Stimulated activated naive CD4-positive, alpha-beta T cell (primary cell): ENCODE data around the gene MIA2.
A peak's percentile ranks its signal among the peaks of the same experiment; 100 is the strongest.
"Not testable (repeated sequence)": the region's sequence is repeated elsewhere in the genome, so short reads cannot be mapped to it uniquely, and the experiment has no call there.

ENCODE experiments used
- DNase-seq, 6 experiments: peaks; one replicate each; lab custom pipeline; 2025; lab: John Stamatoyannopoulos, UW

MIA2 gene

DNA sequence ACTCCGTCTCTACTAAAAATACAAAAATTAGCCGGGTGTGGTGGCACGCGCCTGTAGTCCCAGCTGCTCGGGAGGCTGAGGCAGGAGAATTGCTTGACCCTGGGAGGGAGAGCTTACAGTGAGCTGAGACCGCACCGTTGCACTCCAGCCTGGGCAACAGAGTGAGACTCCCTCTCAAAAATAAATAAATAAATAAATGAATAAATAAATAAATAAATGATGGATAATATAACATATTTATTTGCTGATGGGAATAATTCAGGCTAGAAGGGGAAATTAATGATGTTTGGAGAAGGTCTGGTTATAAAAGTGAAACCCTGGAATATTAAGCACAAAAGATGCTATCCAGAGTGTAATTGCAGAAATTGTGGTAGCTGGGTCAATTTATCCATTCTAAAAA is 107.4 kb downstream of the MIA2 start:
- DNase-seq: not testable (repeated sequence)

DNA sequence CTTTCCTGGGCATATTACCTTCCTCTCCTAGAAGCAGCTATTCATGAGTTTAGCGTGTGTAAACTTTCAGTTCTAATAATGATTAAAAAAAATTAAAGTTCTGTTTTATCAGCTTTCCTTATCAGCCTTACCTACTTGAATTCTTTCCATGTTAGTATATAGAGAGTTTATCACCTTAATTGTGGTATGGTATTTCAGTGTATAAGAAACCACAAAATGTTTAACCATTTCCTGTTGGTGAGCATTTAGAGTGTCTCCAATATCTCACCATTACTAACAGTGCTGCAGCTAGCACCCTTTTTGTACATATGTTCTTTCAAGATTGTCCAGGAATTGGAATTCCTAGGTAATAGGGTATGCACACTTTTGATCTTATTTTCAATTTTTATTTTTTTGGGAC is 109.1 kb downstream of the MIA2 start:
- no peak for DNase-seq

DNA sequence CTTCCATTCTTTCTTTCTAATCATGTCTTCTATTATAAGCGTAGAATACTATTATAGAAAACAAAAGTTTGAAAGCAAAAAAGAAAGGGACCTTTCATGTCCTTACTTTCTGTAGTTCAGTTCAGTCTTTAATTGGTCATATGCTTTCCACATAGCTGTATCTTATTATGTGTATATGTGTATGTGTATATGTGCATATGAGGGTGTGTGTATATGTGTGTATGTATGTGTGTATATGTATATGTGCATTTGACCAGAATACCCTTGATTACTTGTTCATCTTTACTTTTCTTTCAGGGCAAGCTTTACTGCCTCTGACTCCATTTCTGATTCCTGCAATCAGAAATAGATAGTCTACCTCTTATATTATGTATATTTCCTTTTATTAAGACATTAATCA is 109.9 kb downstream of the MIA2 start:
- DNase-seq: no peak

DNA sequence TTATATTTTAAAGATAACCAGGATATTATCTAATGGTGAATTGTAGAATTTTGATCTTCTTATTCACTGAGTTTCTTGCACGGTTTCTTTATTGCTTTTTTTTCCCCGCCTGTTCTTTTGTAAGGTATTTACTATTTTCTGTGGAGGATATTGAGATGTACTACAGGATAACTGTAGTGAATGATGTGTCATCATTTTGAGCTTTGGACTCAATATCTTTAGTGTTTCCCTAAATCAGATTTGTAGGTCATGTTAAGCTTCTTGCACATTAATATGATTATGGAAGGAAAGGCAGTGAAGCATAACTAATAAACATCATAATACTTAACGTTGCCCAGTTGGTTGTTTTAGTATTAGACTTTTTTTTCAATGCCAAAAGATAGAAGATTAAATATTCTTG is 117.2 kb downstream of the MIA2 start:
- DNase-seq: no peak

DNA sequence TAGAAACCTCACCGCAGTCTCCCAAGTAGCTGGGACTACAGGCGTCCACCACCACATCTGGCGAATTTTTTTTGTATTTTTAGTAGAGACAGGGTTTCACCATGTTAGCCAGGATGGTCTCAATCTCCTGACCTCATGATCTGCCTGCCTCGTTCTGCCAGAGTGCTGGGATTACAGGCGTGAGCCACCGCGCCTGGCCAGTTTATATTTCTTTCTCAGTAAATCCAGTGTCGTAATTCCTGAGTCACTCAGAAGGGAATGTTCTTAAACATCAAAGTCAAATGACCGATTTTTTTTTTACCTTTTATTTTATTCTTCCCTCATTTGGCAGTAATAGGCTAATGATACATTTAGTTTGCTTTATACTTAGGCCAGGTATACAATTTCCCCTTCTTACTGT is 118.0 kb downstream of the MIA2 start:
- no peak for DNase-seq

DNA sequence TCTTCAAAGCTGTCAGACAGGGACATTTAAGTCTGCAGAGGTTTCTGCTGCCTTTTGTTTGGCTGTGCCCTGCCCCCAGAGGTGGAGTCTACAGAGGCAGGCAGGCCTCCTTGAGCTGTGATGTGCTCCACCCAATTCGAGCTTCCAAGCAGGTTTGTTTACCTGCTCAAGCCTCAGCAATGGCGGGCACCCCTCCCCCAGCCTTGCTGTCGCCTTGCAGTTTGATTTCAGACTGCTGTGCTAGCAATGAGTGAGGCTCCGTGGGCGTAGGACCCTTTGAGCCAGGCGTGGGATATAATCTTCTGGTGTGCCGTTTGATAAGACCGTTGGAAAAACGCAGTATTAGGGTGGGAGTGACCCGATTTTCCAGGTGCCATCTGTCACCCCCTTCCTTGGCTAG is 125.4 kb downstream of the MIA2 start:
- not testable (repeated sequence) for DNase-seq

DNA sequence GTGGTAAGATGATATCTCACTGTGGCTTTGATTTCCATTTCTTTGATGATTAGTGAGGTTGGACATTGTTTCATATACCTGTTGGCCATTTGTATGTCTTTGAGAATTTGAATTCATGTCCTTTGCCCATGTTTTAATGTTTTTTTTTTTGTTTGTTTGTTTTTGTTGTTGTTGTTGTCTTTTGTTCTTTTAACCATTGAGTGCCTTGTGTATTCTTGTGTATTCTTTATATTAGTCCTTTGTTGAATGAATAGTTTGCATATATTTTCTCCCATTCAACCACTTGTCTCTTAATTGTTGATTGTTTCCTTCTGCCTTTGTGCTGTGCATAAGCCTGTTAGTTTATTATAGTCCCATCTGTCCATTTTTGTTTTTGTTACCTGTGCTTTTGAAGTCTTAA is 126.6 kb downstream of the MIA2 start:
- no peak for DNase-seq

DNA sequence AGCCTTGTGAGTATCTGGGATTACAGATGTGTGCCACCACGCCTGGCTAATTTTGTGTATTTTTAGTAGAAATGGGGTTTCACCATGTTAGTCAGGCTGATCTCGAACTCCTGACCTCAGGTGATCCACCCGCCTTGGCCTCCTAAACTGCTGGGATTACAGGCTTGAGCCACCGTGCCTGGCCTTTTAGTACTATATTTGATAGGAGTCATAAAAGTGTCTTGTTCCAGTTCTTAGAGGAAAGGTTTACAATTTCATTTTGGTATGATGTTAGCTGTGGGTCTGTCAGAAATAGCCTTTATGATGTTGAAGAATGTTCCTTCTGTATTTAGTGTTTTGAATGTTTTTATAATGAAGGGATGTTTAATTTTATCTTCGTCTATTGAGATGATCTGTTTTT is 127.8 kb downstream of the MIA2 start:
- not testable (repeated sequence) for DNase-seq

DNA sequence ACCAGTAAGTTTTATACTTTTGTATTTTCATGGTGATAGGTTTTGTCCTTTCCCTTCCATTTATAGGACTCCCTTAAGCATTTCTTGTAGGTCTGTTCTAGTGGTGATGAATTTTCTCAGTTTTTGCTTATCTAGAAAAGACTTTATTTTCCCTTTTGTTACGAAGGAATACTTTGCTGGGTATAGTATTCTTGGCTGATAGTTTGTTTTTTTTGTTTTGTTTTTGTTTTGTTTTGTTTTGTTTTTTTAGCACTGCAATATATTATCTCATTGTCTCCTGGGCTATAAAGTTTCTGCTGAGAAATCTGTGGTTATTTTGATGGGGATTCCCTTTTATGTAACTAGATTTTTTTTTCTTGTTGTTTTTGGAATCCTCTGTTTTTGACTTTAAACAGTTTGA is 130.8 kb downstream of the MIA2 start:
- DNase-seq: no peak

DNA sequence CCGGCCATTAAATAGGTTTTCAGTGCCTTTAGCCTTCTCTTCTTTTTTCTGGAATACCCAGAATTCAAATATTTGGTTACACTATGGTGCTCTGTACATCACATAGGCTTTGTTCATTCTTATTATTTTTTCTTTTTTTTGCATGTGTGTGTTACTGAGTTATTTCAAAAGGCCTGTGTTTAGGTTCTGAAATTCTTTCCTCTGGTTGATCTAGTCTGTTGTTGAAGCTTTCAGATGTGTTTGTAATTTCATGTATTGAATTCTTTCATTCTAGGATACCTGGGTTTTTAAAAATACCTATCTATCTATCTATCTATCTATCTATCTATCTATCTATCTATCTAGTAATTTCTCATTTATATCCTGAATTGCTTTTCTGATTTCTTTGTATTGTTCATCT is 131.6 kb downstream of the MIA2 start:
- no peak for DNase-seq

DNA sequence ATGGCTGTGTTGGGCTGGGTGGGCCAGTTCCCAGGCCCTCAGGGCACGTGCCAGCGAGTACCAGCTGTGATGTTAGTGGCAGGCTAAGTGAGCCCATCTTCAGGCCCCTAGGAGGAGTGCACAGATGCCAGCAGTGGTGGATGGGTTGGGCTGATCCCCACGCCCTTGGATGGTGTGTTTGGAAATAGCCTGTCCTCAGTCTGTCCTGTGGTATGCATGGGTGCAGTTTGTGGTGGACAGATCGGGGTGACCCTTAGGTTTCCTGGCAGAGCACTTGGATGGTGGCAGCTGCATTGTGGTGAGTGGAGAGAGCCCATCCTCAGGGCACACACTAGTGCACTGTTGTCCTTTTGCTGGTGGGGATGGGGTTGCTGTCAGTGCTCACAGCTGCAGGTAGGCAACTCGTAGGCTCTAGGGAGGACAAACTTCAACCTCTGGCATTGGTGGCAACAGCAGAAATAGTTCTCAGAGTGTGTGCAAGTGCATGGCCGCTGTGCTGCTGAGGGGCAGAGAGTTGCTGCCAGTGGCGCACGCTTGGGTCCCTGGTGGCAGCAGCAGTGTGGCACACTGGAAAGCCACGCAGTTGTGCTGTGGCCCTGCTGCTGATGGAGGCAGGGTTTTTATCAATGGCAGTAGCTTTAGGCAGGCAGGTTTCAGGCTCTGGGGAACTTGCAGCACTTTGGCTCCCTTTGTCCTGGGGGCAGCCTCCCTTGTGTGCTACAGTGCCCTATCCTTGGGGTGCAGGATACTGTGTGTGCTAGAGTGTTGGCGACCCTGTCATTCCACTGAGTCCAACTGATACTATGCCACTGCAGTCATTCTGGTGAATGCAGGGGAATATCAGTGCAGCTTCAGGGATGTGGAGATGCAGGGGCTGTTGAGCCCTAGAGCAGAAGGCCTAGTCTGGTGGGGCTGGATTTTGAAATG is 133.0 kb downstream of the MIA2 start:
- DNase-seq: no peak

DNA sequence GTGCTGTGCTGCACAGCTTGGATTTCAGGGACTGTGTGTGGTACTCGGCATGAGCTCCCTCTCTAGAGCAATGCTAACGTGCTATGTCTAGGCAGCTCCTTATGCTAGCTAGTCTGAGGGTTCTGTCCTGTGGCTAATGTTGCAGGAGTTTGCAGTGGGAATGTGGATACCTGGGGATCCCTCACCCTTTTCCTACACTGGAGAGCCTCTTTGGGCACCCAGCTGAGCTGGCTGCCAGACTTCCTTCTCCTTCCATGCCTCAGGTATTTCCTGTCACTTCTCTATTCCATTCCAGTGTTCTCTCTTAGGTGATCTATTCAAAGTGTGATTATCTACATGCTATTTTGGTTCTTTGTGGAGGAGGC is 133.7 kb downstream of the MIA2 start:
- no peak for DNase-seq

DNA sequence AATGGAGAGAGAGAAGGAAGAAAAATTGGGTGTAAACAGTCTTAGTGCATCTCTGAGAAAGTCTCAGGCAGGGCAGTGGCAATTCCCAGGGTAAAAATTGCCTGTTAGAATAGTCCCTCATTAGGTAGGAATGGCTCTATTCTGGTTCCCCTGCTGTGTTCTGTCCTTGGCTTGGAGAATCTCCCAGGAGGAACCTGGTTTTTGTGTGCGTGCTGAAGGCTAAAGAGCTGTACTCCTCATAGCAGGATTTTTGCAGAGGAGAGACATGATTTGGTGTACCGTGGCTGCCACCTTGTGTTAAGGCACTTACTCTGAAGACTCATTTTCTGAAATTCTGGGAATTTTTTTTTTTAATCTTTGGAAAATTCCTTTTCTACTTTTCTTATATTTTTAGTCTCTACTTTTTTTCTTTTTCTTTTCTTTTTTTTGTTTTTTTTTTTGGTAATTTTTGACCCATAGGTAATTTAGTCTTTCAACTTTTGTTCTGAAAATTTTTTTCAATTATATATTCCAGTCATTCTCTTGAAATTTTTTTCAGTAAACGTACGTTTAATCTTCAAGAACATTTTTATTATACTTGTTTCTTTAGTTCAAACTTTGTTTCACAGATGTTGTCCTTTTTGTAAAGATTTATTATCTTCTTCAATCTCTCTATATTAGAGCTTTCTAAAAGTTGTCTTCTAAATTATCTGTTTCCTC is 134.7 kb downstream of the MIA2 start:
- peak in 2 of 6 experiments; percentile 6 to 12 for DNase-seq

DNA sequence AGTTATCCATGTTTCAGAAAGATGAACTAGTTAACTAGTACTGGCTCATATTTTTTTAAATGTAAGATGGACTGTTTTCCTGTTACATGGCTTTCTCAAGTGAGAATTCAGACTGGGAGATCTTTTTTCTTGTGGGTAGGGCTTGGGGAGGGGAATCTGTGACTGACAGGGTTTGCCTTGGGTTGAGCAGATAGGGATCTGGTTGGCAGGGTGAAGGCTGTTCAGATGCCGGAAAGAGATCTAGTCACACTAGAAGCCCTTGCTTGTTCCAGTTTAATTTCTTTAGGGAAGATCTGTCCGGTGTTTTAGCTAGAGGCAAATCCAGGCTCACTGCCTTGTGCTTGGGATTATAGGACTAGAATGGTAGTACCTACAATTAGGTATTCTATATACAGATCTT is 135.3 kb downstream of the MIA2 start:
- DNase-seq: no peak

DNA sequence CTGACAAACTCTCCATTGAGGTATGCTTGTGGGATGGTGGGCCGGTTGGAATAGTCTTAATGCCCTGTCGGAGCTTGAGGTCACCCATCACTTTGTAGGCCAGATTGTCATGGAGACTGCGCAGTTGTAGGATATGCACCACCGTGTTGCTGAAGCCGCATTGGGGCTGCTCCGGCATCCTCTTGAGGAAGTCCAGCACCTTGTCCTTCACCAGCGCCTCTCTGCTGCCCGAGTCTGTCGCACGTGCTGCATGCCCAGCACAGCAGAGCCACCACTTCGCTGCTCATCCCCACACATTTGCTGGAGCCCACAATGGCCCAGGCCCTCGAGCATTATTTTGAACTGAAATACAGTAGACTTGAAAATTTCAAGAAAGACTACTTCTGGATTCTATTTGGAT is 136.7 kb downstream of the MIA2 start:
- no peak for DNase-seq

DNA sequence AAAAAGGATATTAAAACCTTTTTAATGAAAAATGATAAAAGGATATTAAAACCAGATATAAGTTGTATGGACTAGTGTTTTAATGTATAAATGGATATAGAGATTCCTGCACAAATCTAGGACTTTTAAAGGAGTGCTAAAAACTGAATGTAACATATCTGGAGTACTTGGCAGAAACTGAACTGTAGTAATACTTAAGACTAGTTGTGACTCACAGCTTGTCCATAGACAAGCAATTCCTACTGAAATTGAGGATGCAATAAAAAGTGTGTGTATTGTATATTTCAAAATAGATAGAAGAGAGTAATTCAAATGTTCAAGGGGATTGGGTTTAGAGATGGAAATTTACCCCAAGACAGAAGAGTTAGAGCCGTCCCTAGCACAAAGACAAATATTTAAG is 138.9 kb downstream of the MIA2 start:
- DNase-seq: no peak

DNA sequence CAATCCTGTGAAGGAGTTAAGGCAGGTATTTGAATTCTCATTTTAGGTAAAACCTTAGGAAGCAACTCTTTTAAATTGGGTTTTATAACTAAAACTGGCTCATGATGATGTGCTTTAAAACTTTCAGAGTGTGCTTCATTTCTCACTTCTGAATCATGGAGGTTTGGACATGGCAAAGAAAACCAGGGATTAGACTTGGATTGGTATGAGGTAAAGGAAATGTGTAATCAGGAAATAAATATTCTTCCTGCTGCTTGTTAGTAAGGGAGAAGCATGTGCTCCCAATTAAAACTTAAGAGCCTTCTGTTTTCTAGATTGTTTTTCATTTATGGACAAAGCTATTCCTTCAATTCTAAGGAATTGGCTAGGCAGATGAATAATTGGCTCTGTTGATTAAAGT is 141.1 kb downstream of the MIA2 start:
- no peak for DNase-seq

DNA sequence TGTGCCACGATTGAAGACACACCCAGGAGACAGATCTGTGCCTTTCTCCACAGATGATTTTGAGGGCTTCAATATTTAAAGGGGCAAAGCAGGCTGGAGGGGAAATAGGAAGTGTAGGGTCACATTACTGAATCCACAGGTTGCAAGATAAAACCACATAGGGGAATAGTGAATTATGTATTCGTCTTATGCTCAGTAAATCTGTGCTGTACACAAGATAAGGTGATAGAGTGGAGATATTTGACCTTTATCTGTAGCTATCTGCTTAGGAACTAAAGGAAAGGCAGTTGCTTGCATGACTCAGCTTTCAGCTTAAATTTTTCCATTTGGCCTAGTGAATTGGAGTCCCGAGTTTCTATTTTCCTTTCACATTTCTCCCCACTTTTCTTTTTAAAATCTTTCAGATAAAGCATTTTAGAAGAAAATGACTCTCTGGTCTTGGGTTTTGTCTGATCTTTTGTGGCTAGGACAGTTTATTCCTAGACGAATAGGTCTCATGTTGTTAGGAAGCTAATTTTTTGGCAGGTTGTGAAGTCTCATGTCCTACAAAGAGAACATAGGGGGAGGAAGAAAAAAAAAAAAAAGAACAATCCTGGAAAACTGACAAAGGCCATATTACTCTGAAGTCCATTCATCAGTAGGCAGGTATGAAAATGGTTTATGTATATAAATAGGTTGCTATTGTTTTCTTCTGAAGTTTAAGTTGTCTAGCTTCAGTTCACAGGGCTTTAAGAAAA is 143.1 kb downstream of the MIA2 start:
- no peak for DNase-seq

DNA sequence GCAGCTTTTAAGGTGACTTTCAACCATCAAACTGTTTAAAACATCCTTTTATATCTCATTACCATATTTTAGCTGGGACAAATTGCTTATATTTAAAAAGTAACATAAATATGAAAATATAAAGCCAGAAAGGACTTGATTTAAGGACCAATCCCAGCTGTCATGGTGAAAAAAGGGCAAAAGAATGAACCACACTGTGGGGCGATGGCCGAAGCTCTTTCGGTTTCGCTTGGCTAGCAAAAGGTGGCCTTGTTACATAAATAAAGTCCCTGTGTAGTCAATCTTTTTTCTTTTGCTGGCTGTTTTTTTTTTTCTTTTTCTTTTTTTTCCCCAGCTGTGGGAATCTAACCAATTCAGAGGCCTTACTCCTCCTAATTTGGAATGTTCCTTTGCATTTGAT is 147.7 kb downstream of the MIA2 start:
- DNase-seq: no peak

DNA sequence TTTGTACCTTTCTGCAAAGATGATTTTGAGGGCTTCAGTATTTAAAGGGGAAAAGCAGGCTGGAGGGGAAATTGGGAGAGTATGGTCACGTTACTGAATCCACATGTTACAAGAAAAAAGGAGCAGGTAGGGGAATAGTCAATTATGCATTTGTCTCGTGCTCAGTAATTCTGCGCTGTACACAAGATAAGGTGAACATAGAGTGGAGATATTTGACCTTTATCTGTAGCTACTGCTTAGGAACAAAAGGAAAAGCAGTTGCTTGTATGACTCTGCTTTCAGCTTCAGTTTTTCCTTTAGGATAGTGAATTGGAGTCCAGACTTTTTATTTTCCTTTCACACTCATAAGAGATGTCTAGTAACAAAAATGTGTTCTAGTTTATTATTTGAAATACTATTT is 148.7 kb downstream of the MIA2 start:
- DNase-seq: no peak

DNA sequence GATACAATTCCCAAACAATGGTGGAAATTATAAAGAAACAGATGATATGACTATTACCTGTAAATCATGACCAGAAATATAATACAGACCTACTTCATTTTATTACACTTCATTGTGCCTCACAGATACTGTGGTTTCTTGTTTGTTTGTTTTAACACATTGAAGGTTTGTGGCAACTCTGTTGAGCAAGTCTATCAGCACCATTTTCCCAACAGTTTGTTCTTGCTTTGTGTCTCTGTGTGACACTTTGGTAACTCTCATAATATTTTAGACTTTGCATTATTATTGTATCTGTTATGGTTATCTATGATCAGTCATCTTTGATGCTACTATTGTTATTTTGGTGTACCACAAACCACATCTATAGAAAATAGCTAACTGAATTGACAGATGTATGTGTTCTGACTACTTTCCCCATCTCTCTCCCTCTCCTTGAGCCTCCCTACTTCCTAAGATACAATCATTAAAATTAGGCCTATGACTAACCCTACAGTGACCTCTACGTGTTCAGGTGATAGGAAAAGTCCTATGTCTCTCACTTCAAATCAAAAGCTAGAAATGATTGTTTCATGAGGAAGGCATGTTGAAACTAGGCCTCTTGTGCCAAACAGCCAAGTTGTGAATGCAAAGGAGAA is 149.4 kb downstream of the MIA2 start:
- peak in 2 of 6 experiments; percentile 8 for DNase-seq

DNA sequence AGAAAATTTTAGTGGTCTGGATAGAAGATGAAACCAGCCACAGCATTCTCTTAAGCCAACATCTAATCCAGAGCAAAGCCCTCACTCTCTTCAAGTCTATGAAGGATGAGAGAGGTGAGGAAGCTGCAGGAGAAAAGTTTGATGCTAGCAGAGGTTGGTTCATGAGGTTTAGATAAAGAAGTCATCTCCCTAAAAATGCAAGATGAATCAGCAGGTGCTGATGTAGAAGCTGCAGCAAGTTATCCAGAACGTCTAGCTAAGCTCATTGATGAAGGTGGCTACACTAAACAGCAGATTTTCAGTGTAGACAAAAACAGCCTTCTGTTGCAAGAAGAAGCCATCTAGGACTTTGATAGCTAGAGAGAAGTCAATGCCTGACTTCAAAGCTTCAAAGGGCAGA is 150.0 kb downstream of the MIA2 start:
- no peak for DNase-seq
